K562 (cell line): Measurements from ENCODE around the gene NT5DC1.

ENCODE experiments used
- CHCHD3 ChIP-seq: fragments of 250-450 bp; sonication (Bioruptor Pico); IDR thresholded peaks from 2 replicates; pipeline ENCODE4 v2.1.2; 2022; ENCODE audit warnings: mild to moderate bottlenecking
- CTCF ChIP-seq, 3 experiments: IDR thresholded peaks in 2 of 3; conservative IDR thresholded peaks in 1 of 3; 2 replicates each; pipeline ENCODE4 v1.5.1; 2011 to 2012; ENCODE audit warnings: low read length in 3 of 3, mild to moderate bottlenecking in 3 of 3, control low read depth in 2 of 3, improper control_type of control experiment in 1 of 3, inconsistent platforms in 1 of 3, low read depth in 1 of 3, mixed read lengths in 1 of 3, moderate library complexity in 1 of 3; ENCODE audit not compliant: insufficient read depth in 2 of 3
- CUX1 ChIP-seq: fragments of 200-800 bp; sonication (Bioruptor generic); IDR thresholded peaks from 2 replicates; pipeline ENCODE4 v1.6.1; 2016; ENCODE audit warnings: missing genetic modification characterization, missing compliant biosample characterization
- GABPB1 ChIP-seq: sonication (generic); formaldehyde crosslinking; IDR thresholded peaks from 2 replicates; pipeline ENCODE4 v1.8.0; 2022; ENCODE audit warnings: mild to moderate bottlenecking, missing genetic modification reagents
- HMGXB4 ChIP-seq: sonication (generic); formaldehyde crosslinking; IDR thresholded peaks from 2 replicates; pipeline ENCODE4 v1.8.1; 2023; ENCODE audit warnings: mild to moderate bottlenecking, missing genetic modification reagents
- MXI1 ChIP-seq: IDR thresholded peaks from 2 replicates; pipeline ENCODE4 v1.6.1; 2011; ENCODE audit warnings: low read depth, mild to moderate bottlenecking, improper control_type of control experiment, low read length
- NFIC ChIP-seq: fragments of 450-650 bp; IDR thresholded peaks from 2 replicates; pipeline ENCODE4 v1.6.1; 2017; ENCODE audit warnings: mild to moderate bottlenecking, inconsistent platforms
- POLR2A ChIP-seq: fragments of 450-650 bp; conservative IDR thresholded peaks from 2 replicates; pipeline ENCODE4 v1.6.1; 2016
- POLR2AphosphoS5 ChIP-seq: IDR thresholded peaks from 2 replicates; pipeline ENCODE4 v1.6.1; 2011; ENCODE audit warnings: mild to moderate bottlenecking, low read depth, low read length, moderate library complexity; ENCODE audit not compliant: control insufficient read depth, insufficient read depth
- RFX5 ChIP-seq: IDR thresholded peaks from 2 replicates; pipeline ENCODE4 v1.6.1; 2011; ENCODE audit warnings: low read depth, mild to moderate bottlenecking, improper control_type of control experiment, low read length
- ZBTB1 ChIP-seq: sonication (generic); formaldehyde crosslinking; IDR thresholded peaks from 2 replicates; pipeline ENCODE4 v1.8.1; 2023; ENCODE audit warnings: missing genetic modification reagents, low read depth, mild to moderate bottlenecking, borderline replicate concordance
- ZNF12 ChIP-seq: sonication (generic); formaldehyde crosslinking; IDR thresholded peaks from 2 replicates; pipeline ENCODE4 v1.4.0; 2020; ENCODE audit warnings: mild to moderate bottlenecking, missing genetic modification reagents
- ZNF121 ChIP-seq: sonication (generic); formaldehyde crosslinking; conservative IDR thresholded peaks from 2 replicates; pipeline ENCODE4 v1.8.0; 2022; ENCODE audit warnings: missing genetic modification reagents
- ZNF644 ChIP-seq: fragments of 200-800 bp; sonication (Bioruptor generic); IDR thresholded peaks from 2 replicates; pipeline ENCODE4 v1.6.1; 2016; ENCODE audit warnings: low read depth, missing genetic modification characterization, missing compliant biosample characterization

DNA sequence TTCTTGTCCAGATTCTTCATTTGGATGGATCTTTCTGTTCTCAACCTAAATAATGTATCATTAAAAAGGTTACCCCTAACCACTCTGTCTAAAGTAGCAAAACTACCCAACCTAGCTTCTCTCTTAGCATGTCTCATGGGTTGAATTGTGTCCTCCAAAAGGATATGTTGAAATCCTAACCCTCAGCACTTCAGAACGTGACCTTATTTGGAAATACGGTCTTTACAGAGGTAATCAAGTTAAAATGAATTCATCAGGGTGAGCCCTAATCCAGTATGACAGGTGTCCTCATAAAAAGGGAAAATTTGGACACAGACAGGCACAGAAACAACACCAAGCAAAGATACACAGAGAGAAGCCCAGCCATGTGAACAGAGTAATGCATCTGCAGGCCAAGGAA, 33.9 kb upstream of the NT5DC1 start:
- TF ChIP-seq CTCF (IDR thresholded peaks at IDR 0.05 in 2 of 3, conservative IDR thresholded peaks at IDR 0.05 in 1 of 3; ENCODE audit: insufficient read depth in 2 of 3, low read depth in 1 of 3, low read length in 3 of 3) (no peak), NFIC (no peak), RFX5 (no peak), ZBTB1 (CRISPR knock-in tag) (no peak), POLR2AphosphoS5 (no peak), GABPB1 (CRISPR knock-in tag) (no peak), ZNF121 (CRISPR knock-in tag) (no peak), ZNF644 (no peak), CUX1 (CRISPR knock-in tag) (no peak), CHCHD3 (CRISPR knock-in tag) (no peak), HMGXB4 (CRISPR knock-in tag) (no peak), POLR2A (no peak), MXI1 (no peak), ZNF12 (no peak)
